Stimulated activated CD4-positive, alpha-beta T cell treated with anti-CD3 and anti-CD28 coated beads, Interleukin-15, amount 100 ng/mL, for 24 hours (primary cell): Measurements from ENCODE around the gene BRPF1.

Experiments used
- DNase-seq: peaks from one replicate; pipeline ENCODE4 v3.0.0-alpha.2; 2020

The BRPF1 gene

GRCh38 chr3:9739181-9739580 is 7.6 kb downstream of the BRPF1 start:
- no peak for DNase-seq

- no peak for DNase-seq
Measured at GRCh38 chr3:9742560-9742959, 11.0 kb downstream of the BRPF1 start.

GRCh38 chr3:9743548-9743947 is 12.0 kb downstream of the BRPF1 start:
- DNase-seq, result no peak

GRCh38 chr3:9744162-9744561 is 12.6 kb downstream of the BRPF1 start:
- no peak for DNase-seq

GRCh38 chr3:9745521-9745920 is 14.0 kb downstream of the BRPF1 start:
- no peak for DNase-seq

GRCh38 chr3:9746330-9746729 is 14.8 kb downstream of the BRPF1 start:
- no peak for DNase-seq

- DNase-seq, result no peak
Measured at GRCh38 chr3:9747267-9747666, 15.7 kb downstream of the BRPF1 start.

- no peak for DNase-seq
Measured at GRCh38 chr3:9748031-9748430, 16.5 kb downstream of the BRPF1 start.

- no peak for DNase-seq
Measured at GRCh38 chr3:9749296-9749644, 17.7 kb downstream of the BRPF1 start.

- DNase-seq, result peak; percentile 98
Measured at GRCh38 chr3:9749645-9750555, 18.4 kb downstream of the BRPF1 start, which contains the start of gene OGG1. Gene OGG1, plus strand, starts transcription at chr3:9749952. Its CDS starts 335 bp downstream, at chr3:9750287.

GRCh38 chr3:9750556-9751411 is 19.2 kb downstream of the BRPF1 start:
- peak; percentile 24 for DNase-seq

GRCh38 chr3:9754678-9755077 is 23.1 kb downstream of the BRPF1 start:
- no peak for DNase-seq

GRCh38 chr3:9757427-9757826 is 25.9 kb downstream of the BRPF1 start:
- DNase-seq, result no peak

GRCh38 chr3:9760779-9761505 is 29.4 kb downstream of the BRPF1 start:
- DNase-seq, result no peak

- DNase-seq, result no peak
Measured at GRCh38 chr3:9761919-9762318, 30.4 kb downstream of the BRPF1 start.

- DNase-seq, result no peak
Measured at GRCh38 chr3:9762871-9763270, 31.3 kb downstream of the BRPF1 start.

GRCh38 chr3:9765865-9766264 is 34.3 kb downstream of the BRPF1 start:
- no peak for DNase-seq

GRCh38 chr3:9767418-9767817 is 35.9 kb downstream of the BRPF1 start:
- no peak for DNase-seq

GRCh38 chr3:9768141-9768775 is 36.7 kb downstream of the BRPF1 start:
- no peak for DNase-seq

- no peak for DNase-seq
Measured at GRCh38 chr3:9769012-9769411, 37.5 kb downstream of the BRPF1 start.

- DNase-seq, result peak; percentile 84
Measured at GRCh38 chr3:9769426-9770275, 38.1 kb downstream of the BRPF1 start, which contains the start of gene CAMK1. Gene CAMK1, minus strand, starts transcription at chr3:9769947. Its CDS starts 2,198 bp downstream, at chr3:9767749.
